Stimulated activated CD8-positive, alpha-beta memory T cell treated with anti-CD3 and anti-CD28 coated beads, Interleukin-4, amount 100 ng/mL, for 24 hours (primary cell): Measurements from ENCODE around the gene ABCC5.

ENCODE experiments used
- DNase-seq: peaks from one replicate; pipeline ENCODE4 v3.0.0-alpha.2; 2020; ENCODE audit warnings: low read depth

Gene ABCC5

DNA sequence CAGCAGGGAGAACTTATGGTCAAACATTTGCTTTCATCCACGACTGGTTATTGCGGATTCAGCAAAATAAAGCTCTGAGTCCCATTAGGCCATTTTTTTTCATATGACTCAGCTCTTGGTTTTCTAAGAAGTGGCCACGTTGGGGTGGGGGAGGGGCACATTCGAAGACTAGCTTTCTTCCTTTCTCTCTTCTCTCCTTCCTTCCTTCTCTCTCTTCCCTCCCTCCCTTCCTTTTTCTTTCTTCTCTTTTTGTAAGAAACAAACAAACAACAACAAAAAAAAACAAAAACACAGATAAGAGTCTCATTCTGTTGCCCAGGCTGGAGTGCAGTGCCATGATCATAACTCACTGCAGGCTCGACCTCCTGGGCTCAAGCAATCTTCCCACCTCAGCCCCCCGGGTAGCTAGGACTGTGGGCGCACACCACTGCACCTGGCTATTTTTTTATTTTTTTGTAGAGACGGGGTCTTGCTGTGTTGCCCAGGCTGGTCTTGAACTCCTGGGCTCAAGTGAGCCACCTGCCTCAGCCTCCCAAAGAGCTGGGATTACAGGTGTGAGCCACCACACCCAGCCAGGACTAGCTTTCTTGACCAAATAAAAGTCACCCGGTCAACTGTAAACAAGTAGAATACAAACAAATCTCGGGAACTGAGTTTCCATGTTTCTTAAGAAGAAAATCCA is 41.6 kb downstream of the ABCC5 start:
- no peak for DNase-seq

DNA sequence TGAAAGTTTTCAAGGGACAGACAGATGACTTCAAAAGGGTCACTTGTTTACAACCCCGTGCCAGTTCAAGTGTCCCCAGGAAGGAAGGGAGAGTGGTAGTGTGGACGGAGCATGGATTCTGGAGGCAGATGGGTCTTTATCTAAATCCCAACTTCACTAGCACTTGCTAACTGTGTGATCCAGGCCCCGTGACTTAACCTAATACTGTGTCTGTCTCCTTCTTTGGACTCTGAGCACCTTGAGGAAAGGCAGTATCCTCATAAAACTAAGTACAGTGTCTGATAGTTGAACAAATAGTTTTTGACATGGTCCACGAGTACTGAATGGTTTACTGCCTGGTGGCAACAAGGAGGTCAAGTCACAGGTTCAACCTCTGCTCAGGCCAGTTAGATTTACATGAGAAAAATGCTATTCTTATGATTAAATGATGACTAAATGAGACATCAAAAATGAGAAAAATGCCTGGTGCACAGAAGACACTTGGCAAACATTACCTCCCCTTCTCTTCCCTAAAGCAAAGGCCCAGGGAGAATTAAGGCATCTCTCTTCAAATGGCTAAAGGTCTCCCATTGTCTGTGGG is 48.9 kb downstream of the ABCC5 start:
- DNase-seq: no peak

DNA sequence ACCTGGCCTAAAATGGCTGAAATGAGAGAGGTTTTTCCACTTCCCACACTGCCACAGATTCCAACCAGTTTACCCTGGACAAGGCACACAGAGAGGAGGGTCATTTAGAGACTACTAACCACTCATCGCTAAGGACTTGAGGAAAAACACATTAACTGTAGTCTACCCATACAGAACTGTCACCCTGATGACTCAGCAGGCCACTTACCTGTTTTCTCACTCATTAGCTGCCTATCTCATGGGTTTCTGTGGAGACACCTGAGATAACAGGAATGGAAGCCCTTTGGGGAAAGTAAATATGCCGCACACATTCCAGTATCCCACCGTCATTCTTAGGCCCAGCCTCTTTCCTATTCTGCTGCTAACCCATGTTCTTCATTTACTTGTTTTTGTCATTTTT is 50.0 kb downstream of the ABCC5 start:
- DNase-seq: no peak

- no peak for DNase-seq
These were observed 51.3 kb downstream of the ABCC5 start for GRCh38 chr3:183966361-183966791.

GRCh38 chr3:183962807-183963206 is 54.9 kb downstream of the ABCC5 start:
- no peak for DNase-seq

DNA sequence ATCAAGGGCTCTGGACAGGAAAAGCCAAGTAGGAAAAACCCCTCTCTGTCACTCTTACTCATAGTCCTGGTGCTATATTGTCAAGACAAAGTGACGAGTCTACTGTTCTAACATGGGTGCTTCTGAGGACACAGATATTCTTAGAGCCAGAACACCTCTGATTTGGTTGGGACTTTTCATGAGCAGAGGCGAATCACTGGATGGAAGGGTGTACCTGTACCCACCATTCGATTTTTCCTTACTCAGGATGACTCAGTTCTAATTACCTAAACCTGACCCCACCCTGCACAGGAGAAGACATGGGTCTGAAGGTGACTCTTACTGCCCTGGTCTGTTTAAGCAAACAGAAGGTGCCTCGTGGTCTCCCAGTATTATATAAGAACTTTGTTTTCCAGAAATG is 58.5 kb downstream of the ABCC5 start:
- no peak for DNase-seq

DNA sequence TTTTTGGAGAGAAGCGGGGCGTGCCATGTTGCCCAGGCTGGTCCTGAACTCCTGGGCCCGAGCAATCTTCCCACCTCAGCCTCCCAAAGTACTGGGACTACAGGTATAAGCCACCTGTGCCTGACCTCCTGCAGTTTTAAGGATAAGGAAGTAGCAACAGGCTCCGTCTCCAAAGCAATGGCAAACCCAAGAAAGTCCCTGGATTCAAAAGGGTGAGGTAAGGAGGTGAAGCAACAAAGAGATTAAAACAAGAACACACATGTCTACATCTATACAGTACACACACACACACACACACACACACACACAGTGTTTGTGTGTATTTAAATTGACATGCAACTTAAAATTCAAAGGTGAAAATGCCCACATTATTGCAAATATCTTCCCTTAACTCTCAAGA is 58.9 kb downstream of the ABCC5 start:
- DNase-seq: no peak

- no peak for DNase-seq
These were observed 59.5 kb downstream of the ABCC5 start for GRCh38 chr3:183958226-183958625.

DNA sequence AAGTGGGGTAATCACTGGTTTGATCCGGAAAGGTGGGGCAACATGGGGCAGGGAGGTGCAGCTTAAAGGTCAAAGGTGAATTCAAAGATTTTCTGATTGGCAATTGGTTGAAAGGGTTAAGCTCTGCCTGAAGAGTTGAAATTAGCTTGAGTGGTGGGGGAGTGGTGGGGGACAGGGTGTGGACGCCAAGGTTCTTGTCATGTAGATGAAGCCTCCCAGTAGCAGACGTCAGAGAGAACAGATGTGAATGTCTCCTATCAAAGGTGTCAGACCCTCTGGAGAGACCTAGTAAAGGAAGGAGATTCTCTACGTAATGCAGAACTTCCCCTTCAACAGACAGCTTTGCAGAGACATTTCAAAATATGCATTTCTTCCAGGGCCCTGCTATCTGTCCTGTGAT is 62.8 kb downstream of the ABCC5 start:
- DNase-seq: no peak

GRCh38 chr3:183953471-183954070 is 64.1 kb downstream of the ABCC5 start:
- DNase-seq: no peak

DNA sequence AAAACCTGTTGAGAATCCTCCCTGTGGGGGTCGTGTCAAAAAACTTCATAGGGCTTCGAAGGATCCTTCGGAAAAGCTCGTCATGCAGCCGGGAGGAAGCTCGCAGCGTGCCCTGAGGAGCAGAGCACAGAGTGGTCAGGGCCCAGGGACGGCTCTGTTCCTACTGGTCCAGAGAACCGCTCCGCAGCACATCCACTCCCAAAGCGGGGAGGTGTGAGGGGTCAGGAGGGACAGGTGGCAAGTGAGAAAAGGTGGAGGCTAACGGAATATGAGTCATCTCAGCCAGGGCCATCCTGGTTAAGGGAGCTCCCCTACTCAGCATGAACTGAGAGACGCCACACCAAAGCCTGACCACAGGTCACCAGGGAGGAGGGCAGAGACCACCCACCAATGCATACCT is 66.2 kb downstream of the ABCC5 start:
- DNase-seq: no peak

DNA sequence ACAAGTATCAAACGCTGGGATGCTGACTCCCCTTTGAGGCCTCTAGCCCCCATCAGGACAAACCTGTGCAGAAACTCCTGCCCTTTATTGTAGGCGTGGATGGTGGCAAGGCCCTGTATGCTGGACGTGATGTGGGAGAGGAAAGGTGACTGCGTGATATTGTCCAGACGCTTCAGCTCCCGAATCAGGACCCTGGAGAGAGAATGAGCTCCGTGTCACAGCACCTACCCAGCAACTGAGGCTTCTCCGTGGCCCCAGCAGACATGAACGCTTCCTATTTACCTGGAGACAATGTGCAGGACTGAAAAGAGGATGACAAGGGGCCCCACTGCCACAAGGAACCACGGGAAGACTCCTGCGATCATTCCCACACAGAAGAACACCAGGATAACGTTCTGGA is 68.0 kb downstream of the ABCC5 start:
- no peak for DNase-seq

DNA sequence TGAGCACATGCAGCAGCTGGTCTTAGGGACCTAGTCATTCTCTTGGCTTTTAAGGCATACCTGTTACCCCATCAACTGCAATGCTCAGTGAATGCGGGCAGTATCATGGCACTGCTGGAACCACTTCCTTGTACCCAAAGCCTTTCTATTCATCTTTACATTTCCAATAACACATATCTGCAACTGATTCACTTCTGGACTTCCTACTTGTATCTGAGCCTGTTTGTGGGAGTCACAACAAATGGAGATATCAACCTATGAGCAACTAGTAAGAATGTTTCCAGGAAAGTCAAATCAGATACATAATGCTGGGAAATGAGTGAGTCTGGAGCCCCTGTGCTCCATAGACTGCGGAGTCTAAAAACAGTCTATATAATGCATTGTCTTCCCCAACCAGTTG is 71.6 kb downstream of the ABCC5 start:
- DNase-seq: no peak

GRCh38 chr3:183944775-183945174 is 72.9 kb downstream of the ABCC5 start:
- DNase-seq: no peak

GRCh38 chr3:183943739-183944138 is 73.9 kb downstream of the ABCC5 start:
- DNase-seq: no peak

DNA sequence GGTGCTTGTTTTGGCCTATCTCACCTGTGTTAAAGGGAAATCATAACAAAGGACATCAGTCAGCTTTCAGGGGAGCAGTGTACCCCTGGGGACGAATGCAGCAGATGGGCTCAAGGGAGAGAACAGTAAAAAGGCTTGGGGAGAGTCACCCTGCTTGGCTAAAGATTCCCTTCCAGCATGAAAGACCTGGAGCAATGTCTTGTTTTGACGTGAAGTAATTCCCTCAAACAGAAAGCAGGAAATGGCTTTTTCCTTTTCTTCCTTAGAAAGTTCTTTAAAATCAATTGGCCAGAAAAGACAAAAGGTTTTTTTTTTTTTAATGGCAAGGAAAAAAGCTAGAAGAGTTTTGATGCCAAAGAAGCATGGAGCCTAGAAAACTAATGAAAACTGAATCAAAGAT is 76.5 kb downstream of the ABCC5 start:
- no peak for DNase-seq

GRCh38 chr3:183937601-183938286 is 79.9 kb downstream of the ABCC5 start:
- DNase-seq: no peak

DNA sequence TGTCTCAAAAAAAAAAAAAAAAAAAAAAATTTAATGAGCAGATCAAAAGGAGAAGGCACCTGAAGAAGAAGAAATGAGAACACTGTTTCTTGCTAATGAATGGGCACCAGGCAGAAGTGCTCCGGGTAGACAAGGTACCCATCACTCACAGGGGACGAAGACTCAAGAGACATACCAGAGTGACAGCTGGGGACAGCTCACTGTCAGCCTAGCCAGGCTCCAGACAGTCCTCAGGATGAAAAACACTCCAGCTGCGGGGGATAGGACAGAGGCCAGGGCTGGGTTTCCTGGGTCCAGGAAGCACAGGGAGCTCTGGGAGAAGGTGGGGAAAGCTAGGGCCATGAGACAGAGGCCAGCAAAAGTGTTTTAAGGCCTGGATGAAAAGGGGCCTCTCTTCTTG is 84.5 kb downstream of the ABCC5 start:
- no peak for DNase-seq

GRCh38 chr3:183931881-183932280 is 85.8 kb downstream of the ABCC5 start:
- DNase-seq: no peak

GRCh38 chr3:183930086-183930485 is 87.6 kb downstream of the ABCC5 start:
- no peak for DNase-seq

GRCh38 chr3:183927059-183927458 is 90.6 kb downstream of the ABCC5 start:
- no peak for DNase-seq

GRCh38 chr3:183924956-183925355 is 92.7 kb downstream of the ABCC5 start:
- no peak for DNase-seq

DNA sequence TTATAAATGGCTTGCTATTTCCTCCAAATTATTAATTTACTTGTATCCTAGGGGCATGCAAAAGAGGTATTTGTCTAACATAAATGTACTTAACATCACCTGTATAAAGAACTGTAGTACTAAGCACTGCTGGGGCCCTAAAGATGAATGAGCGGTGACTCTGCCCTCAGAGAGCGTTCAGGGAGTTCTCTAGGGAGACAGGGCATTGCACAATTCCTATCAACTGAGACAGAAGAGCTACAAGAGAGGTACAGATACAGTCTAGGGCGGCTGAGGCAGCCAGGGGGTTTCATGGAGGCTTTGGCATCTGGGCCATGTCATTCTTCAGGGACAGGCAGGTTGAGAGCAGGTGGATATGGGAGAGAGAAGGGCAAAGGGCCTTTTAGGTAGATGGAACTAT is 93.1 kb downstream of the ABCC5 start:
- no peak for DNase-seq
